Esophagus (tissue), 2 donors: Measurements from ENCODE around the gene GPLD1. TPM values are rescaled to one million over a fixed set of nuclear protein-coding genes. Genes with fewer than 3 reads are reported as not detected.

ENCODE experiments used
- H3K27ac ChIP-seq, 2 donors: one replicate each; pipeline ENCODE4 v1.5.1; 2013; ENCODE audit warnings: low read depth in 2 of 2, mild to moderate bottlenecking in 2 of 2, inconsistent platforms in 1 of 2, low read length in 1 of 2, moderate library complexity in 1 of 2
- H3K27me3 ChIP-seq, 2 donors: one replicate each; pipeline ENCODE4 v1.6.1; 2013; ENCODE audit warnings: low read length in 2 of 2, control low read depth in 1 of 2, mild to moderate bottlenecking in 1 of 2; ENCODE audit not compliant: insufficient read depth in 2 of 2, control insufficient read depth in 1 of 2
- H3K36me3 ChIP-seq, 2 donors: one replicate each; pipeline ENCODE4 v1.6.1; 2013; ENCODE audit warnings: low read length in 1 of 2; ENCODE audit not compliant: control insufficient read depth in 2 of 2, insufficient read depth in 2 of 2
- H3K4me1 ChIP-seq, 2 donors: one replicate each; pipeline ENCODE4 v1.6.1; 2013; ENCODE audit warnings: low read length in 1 of 2; ENCODE audit not compliant: control insufficient read depth in 2 of 2, insufficient read depth in 2 of 2
- H3K4me3 ChIP-seq, 2 donors: one replicate each; pipeline ENCODE4 v1.5.1; 2013; ENCODE audit warnings: low read length in 2 of 2, mild to moderate bottlenecking in 2 of 2, low read depth in 1 of 2, moderate library complexity in 1 of 2
- H3K9me3 ChIP-seq, 2 donors: one replicate each; pipeline ENCODE4 v1.6.1; 2013; ENCODE audit warnings: mild to moderate bottlenecking in 2 of 2, low read depth in 1 of 2, low read length in 1 of 2, moderate library complexity in 1 of 2; ENCODE audit not compliant: control insufficient read depth in 2 of 2, insufficient read depth in 1 of 2
- WGBS, 2 donors: extraction: QIAGEN DNeasy Blood & Tissue Kit; methylation state at CpG; one replicate each; pipeline ENCODE4 v1.1.7; 2013; 5-methylcytosine and 5-hydroxymethylcytosine counted together
- polyA plus RNA-seq, 2 donors: library from polyadenylated mRNA; stranded (reverse); fragments of 200-250 nt; gene quantifications; one replicate each; pipeline ENCODE4 v1.2.3, GENCODE V29; 2013
- donor health status: healthy with polysubstance abuse.
- donor health status: Bipolar disorder and iron deficiency.

Gene GPLD1
- polyA plus RNA-seq: under 1 TPM; 0.16 to 0.29 TPM

GRCh38 chr6:24489470-24489869, at the start of gene GPLD1:
Gene GPLD1, minus strand, starts transcription at chr6:24489578. Its CDS starts 67 bp downstream, at chr6:24489511.
- H3K27ac ChIP-seq: no peak within 1 kb of the TSS
- no peaks in the 10 kb centered on the region for H3K9me3 ChIP-seq
- H3K27me3 ChIP-seq: no peaks in the 10 kb centered on the region
- H3K4me1 ChIP-seq: peaks cover 0 to 2% of the 10 kb centered on the region in 2 donors
- no peak within 1 kb of the TSS for H3K4me3 ChIP-seq
- 91 to 92% methylated on average over 6 of the region's 6 CpGs for WGBS, 2 donors
- peaks cover 0 to 3% of the 10 kb centered on the region in 2 donors for H3K36me3 ChIP-seq

- WGBS, 2 donors: 93 to 94% methylated on average over 8 of the region's 8 CpGs
- no peak overlapping the region for H3K27ac ChIP-seq
- no peaks in the 10 kb centered on the region for H3K9me3 ChIP-seq
- no peak overlapping the region for H3K4me3 ChIP-seq
- peaks cover 3 to 4% of the 10 kb centered on the region in 2 donors for H3K36me3 ChIP-seq
- H3K4me1 ChIP-seq: peaks cover 0 to 2% of the 10 kb centered on the region in 2 donors
- H3K27me3 ChIP-seq: no peaks in the 10 kb centered on the region
Observed at GRCh38 chr6:24537771-24538385, 48.5 kb upstream of the GPLD1 start.

DNA sequence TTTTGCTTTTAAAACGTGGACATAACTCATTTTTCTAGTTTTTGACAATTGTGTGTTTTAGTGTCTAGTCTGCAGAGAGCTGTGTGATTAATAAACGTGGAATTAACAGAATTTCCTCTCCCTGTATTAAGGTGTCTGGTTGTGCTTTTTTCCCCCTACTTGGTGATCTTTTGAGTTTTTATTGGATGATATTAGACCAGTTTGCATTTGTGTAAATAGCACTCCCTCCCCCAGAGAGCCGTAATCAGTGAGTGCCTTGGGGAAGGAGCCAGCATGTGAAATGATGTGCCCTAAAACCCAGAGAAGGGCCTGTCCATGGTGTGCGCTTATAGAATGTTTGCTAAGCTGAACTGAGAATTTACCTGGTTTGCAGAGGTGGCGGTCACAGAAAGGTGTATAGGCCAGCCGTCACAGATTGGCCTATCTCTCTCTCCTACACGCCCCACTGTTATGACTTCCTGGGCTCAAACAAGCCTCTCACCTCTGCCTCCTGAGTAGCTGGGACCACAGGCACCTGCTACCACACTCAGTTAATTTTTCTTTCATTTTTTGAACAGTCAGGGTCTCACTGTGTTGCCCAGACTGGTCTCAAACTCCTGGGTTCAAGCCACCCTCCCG, 47.8 kb upstream of the GPLD1 start:
- H3K9me3 ChIP-seq: no peaks in the 10 kb centered on the region
- H3K4me3 ChIP-seq: no peak overlapping the region
- WGBS, 2 donors: 87 to 90% methylated on average over 8 of the region's 8 CpGs
- H3K27me3 ChIP-seq: no peaks in the 10 kb centered on the region
- peaks cover 3 to 4% of the 10 kb centered on the region in 2 donors for H3K36me3 ChIP-seq
- peaks cover 0 to 2% of the 10 kb centered on the region in 2 donors for H3K4me1 ChIP-seq
- no peak overlapping the region for H3K27ac ChIP-seq

DNA sequence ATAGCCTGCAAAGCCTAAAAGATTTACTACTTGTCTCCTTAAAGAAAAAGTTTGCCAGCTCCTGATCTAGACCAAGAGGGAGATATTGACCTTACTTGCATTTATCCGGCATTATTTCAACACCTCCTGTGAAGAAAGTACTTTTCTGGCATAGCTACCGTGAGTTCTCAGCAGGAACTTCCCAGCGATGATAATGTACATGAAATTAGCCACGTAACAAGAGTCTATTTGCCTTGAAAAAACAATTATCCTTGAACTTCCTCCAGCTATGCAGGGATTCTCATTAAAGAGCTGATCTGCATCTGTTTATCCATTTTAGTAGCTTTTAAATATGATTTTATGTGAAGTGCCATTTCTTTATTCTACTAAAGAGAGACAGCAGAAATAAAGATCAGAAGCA, 47.1 kb upstream of the GPLD1 start:
- H3K4me1 ChIP-seq: peaks cover 0 to 2% of the 10 kb centered on the region in 2 donors
- no peak overlapping the region for H3K4me3 ChIP-seq
- no peaks in the 10 kb centered on the region for H3K9me3 ChIP-seq
- peaks cover 3 to 4% of the 10 kb centered on the region in 2 donors for H3K36me3 ChIP-seq
- WGBS, 2 donors: 78 to 80% methylated on average over 4 of the region's 4 CpGs
- no peak overlapping the region for H3K27ac ChIP-seq
- H3K27me3 ChIP-seq: no peaks in the 10 kb centered on the region

DNA sequence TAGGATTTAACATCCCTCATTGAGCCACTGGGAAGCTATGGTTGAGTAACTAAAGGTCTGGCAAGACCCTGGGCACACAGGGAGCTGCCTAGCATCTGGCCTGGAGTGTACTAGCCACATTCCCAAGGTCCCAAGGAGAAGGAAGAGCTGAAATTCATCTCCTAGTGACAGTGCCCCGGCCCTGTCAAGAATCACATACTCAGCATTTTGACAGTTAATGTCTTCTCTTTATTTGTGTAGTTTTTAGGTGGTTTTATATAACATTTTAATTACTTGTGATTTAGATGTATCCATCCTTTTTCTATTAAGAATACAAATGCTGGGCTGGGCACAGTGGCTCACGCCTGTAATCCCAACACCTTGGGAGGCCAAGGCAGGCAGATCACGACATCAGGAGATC, 45.8 kb upstream of the GPLD1 start:
- 78 to 93% methylated on average over 3 of the region's 3 CpGs for WGBS, 2 donors
- no peaks in the 10 kb centered on the region for H3K9me3 ChIP-seq
- H3K4me1 ChIP-seq: peaks cover 0 to 2% of the 10 kb centered on the region in 2 donors
- no peaks in the 10 kb centered on the region for H3K27me3 ChIP-seq
- H3K27ac ChIP-seq: no peak overlapping the region
- peaks cover 3 to 4% of the 10 kb centered on the region in 2 donors for H3K36me3 ChIP-seq
- no peak overlapping the region for H3K4me3 ChIP-seq

- Histone ChIP-seq H3K9me3 (no peaks in the 10 kb centered on the region), H3K27ac (no peak overlapping the region), H3K4me3 (no peak overlapping the region), H3K27me3 (no peaks in the 10 kb centered on the region), H3K36me3 (peaks cover 3 to 4% of the 10 kb centered on the region in 2 donors), H3K4me1 (peaks cover 0 to 2% of the 10 kb centered on the region in 2 donors)
- WGBS, 2 donors: 93 to 95% methylated on average over 5 of the region's 5 CpGs
Observed at GRCh38 chr6:24534329-24534728, 45.0 kb upstream of the GPLD1 start.

GRCh38 chr6:24529985-24530384, 40.6 kb upstream of the GPLD1 start:
- no peaks in the 10 kb centered on the region for H3K4me1 ChIP-seq
- no peaks in the 10 kb centered on the region for H3K9me3 ChIP-seq
- WGBS, 2 donors: 93 to 95% methylated on average over 1 of the region's 1 CpG
- H3K4me3 ChIP-seq: no peak overlapping the region
- H3K36me3 ChIP-seq: peaks cover 3 to 4% of the 10 kb centered on the region in 2 donors
- H3K27me3 ChIP-seq: no peaks in the 10 kb centered on the region
- no peak overlapping the region for H3K27ac ChIP-seq

GRCh38 chr6:24524805-24525204, 35.4 kb upstream of the GPLD1 start:
- no peak overlapping the region for H3K4me3 ChIP-seq
- no peak overlapping the region for H3K27ac ChIP-seq
- 65 to 66% methylated on average over 5 of the region's 5 CpGs for WGBS, 2 donors

GRCh38 chr6:24524329-24524728, 35.0 kb upstream of the GPLD1 start:
- Histone ChIP-seq H3K4me3 (no peak overlapping the region), H3K36me3 (no peaks in the 10 kb centered on the region), H3K4me1 (no peaks in the 10 kb centered on the region), H3K27me3 (no peaks in the 10 kb centered on the region), H3K9me3 (no peaks in the 10 kb centered on the region), H3K27ac (no peak overlapping the region)
- 74 to 89% methylated on average over 3 of the region's 3 CpGs for WGBS, 2 donors

More at GRCh38 chr6:24524805-24525204, 35.4 kb upstream of the GPLD1 start:
- no peaks in the 10 kb centered on the region for H3K4me1 ChIP-seq
- no peaks in the 10 kb centered on the region for H3K27me3 ChIP-seq
- no peaks in the 10 kb centered on the region for H3K36me3 ChIP-seq
- no peaks in the 10 kb centered on the region for H3K9me3 ChIP-seq
